ENCODE data around the gene KPNA1.
A peak's percentile ranks its signal among the peaks of the same experiment; 100 is the strongest.

KPNA1 gene

GRCh38 chr3:122421101-122421500 lies 93.6 kb downstream of the KPNA1 start:
- Mint-ChIP-seq H3K36me3 (ENCODE audit: insufficient read depth) (peaks cover 37% of the 10 kb centered on the region), H3K27me3 (no peaks in the 10 kb centered on the region), H3K27ac (ENCODE audit: low read depth) (no peak overlapping the region), H3K9me3 (no peaks in the 10 kb centered on the region), H3K4me3 (no peak overlapping the region), H3K4me1 (peaks cover 10% of the 10 kb centered on the region)
- no peak for ATAC-seq (replicated peaks; ENCODE audit: extremely low read depth, poor library complexity, severe bottlenecking)
- DNase-seq (ENCODE audit: low spot score in 2 of 2): no peak

GRCh38 chr3:122416966-122417365 lies 97.8 kb downstream of the KPNA1 start:
- no peak for DNase-seq (ENCODE audit: low spot score in 2 of 2)
- Mint-ChIP-seq H3K4me1 (peaks cover 45% of the 10 kb centered on the region), H3K36me3 (ENCODE audit: insufficient read depth) (peaks cover 37% of the 10 kb centered on the region), H3K9me3 (no peaks in the 10 kb centered on the region), H3K27ac (ENCODE audit: low read depth) (peak overlapping the region; percentile 98), H3K27me3 (no peaks in the 10 kb centered on the region), H3K4me3 (peak overlapping the region; percentile 96)
- no peak for ATAC-seq (replicated peaks; ENCODE audit: extremely low read depth, poor library complexity, severe bottlenecking)

GRCh38 chr3:122415762-122416654 lies 98.7 kb downstream of the KPNA1 start, which contains the start of gene WDR5B:
TSS of gene WDR5B (minus strand) at chr3:122416062. CDS start at chr3:122415528, 534 bp downstream.
- ATAC-seq (replicated peaks; ENCODE audit: extremely low read depth, poor library complexity, severe bottlenecking): peak; percentile 90
- DNase-seq (ENCODE audit: low spot score in 2 of 2): peak; percentile 98 to 99
- Mint-ChIP-seq H3K36me3 (ENCODE audit: insufficient read depth) (peaks cover 36% of the 10 kb centered on the region), H3K27ac (ENCODE audit: low read depth) (peak within 1 kb of the TSS; percentile 98), H3K4me3 (peak within 1 kb of the TSS; percentile 96), H3K4me1 (peaks cover 48% of the 10 kb centered on the region), H3K9me3 (no peaks in the 10 kb centered on the region), H3K27me3 (no peaks in the 10 kb centered on the region)

GRCh38 chr3:122415104-122415744 lies 99.5 kb downstream of the KPNA1 start:
- Mint-ChIP-seq H3K36me3 (ENCODE audit: insufficient read depth) (peaks cover 39% of the 10 kb centered on the region), H3K9me3 (no peaks in the 10 kb centered on the region), H3K4me3 (peak overlapping the region; percentile 96), H3K27me3 (no peaks in the 10 kb centered on the region), H3K27ac (ENCODE audit: low read depth) (peak overlapping the region; percentile 98), H3K4me1 (peaks cover 48% of the 10 kb centered on the region)
- DNase-seq (ENCODE audit: low spot score in 2 of 2): peak; percentile 14 to 34
- peak; percentile 45 for ATAC-seq (replicated peaks; ENCODE audit: extremely low read depth, poor library complexity, severe bottlenecking)

- H3K36me3 Mint-ChIP-seq (ENCODE audit: insufficient read depth): peaks cover 37% of the 10 kb centered on the region
- no peaks in the 10 kb centered on the region for H3K9me3 Mint-ChIP-seq
- H3K4me1 Mint-ChIP-seq: peaks cover 48% of the 10 kb centered on the region
- DNase-seq (ENCODE audit: low spot score in 2 of 2) (no peak), ATAC-seq (replicated peaks; ENCODE audit: extremely low read depth, poor library complexity, severe bottlenecking) (no peak)
- H3K27me3 Mint-ChIP-seq: no peaks in the 10 kb centered on the region
- H3K4me3 Mint-ChIP-seq: peak overlapping the region; percentile 96
- H3K27ac Mint-ChIP-seq (ENCODE audit: low read depth): peak overlapping the region; percentile 22
Observed at GRCh38 chr3:122414391-122414790, 100.3 kb downstream of the KPNA1 start.

GRCh38 chr3:122410639-122411038 lies 104.1 kb downstream of the KPNA1 start:
- peaks cover 31% of the 10 kb centered on the region for H3K36me3 Mint-ChIP-seq (ENCODE audit: insufficient read depth)

GRCh38 chr3:122410111-122410510 lies 104.6 kb downstream of the KPNA1 start:
- ATAC-seq (replicated peaks; ENCODE audit: extremely low read depth, poor library complexity, severe bottlenecking) (no peak), DNase-seq (ENCODE audit: low spot score in 2 of 2) (no peak)
- no peak overlapping the region for H3K4me3 Mint-ChIP-seq
- H3K9me3 Mint-ChIP-seq: no peaks in the 10 kb centered on the region
- peaks cover 34% of the 10 kb centered on the region for H3K4me1 Mint-ChIP-seq
- H3K27me3 Mint-ChIP-seq: no peaks in the 10 kb centered on the region
- peaks cover 28% of the 10 kb centered on the region for H3K36me3 Mint-ChIP-seq (ENCODE audit: insufficient read depth)
- no peak overlapping the region for H3K27ac Mint-ChIP-seq (ENCODE audit: low read depth)

More at GRCh38 chr3:122410639-122411038, 104.1 kb downstream of the KPNA1 start:
- ATAC-seq (replicated peaks; ENCODE audit: extremely low read depth, poor library complexity, severe bottlenecking): no peak
- no peak overlapping the region for H3K4me3 Mint-ChIP-seq
- no peak overlapping the region for H3K27ac Mint-ChIP-seq (ENCODE audit: low read depth)
- no peaks in the 10 kb centered on the region for H3K27me3 Mint-ChIP-seq
- H3K4me1 Mint-ChIP-seq: peaks cover 39% of the 10 kb centered on the region
- no peak for DNase-seq (ENCODE audit: low spot score in 2 of 2)
- no peaks in the 10 kb centered on the region for H3K9me3 Mint-ChIP-seq

- H3K4me1 Mint-ChIP-seq: peaks cover 27% of the 10 kb centered on the region
- peaks cover 26% of the 10 kb centered on the region for H3K36me3 Mint-ChIP-seq (ENCODE audit: insufficient read depth)
Observed at GRCh38 chr3:122409446-122409845, 105.3 kb downstream of the KPNA1 start.

GRCh38 chr3:122407946-122408345 lies 106.8 kb downstream of the KPNA1 start:
- ATAC-seq (replicated peaks; ENCODE audit: extremely low read depth, poor library complexity, severe bottlenecking) (no peak), DNase-seq (ENCODE audit: low spot score in 2 of 2) (no peak)
- peaks cover 15% of the 10 kb centered on the region for H3K4me1 Mint-ChIP-seq
- no peak overlapping the region for H3K27ac Mint-ChIP-seq (ENCODE audit: low read depth)
- H3K9me3 Mint-ChIP-seq: no peaks in the 10 kb centered on the region
- peaks cover 26% of the 10 kb centered on the region for H3K36me3 Mint-ChIP-seq (ENCODE audit: insufficient read depth)
- H3K27me3 Mint-ChIP-seq: no peaks in the 10 kb centered on the region
- no peak overlapping the region for H3K4me3 Mint-ChIP-seq

More at GRCh38 chr3:122409446-122409845, 105.3 kb downstream of the KPNA1 start:
- Mint-ChIP-seq H3K9me3 (no peaks in the 10 kb centered on the region), H3K27ac (ENCODE audit: low read depth) (peak overlapping the region; percentile 42), H3K27me3 (no peaks in the 10 kb centered on the region), H3K4me3 (no peak overlapping the region)
- ATAC-seq (replicated peaks; ENCODE audit: extremely low read depth, poor library complexity, severe bottlenecking) (no peak), DNase-seq (ENCODE audit: low spot score in 2 of 2) (no peak)

- H3K4me3 Mint-ChIP-seq: no peak overlapping the region
- no peaks in the 10 kb centered on the region for H3K9me3 Mint-ChIP-seq
Observed at GRCh38 chr3:122406198-122406597, 108.5 kb downstream of the KPNA1 start.

GRCh38 chr3:122405015-122405414 lies 109.7 kb downstream of the KPNA1 start:
- no peak for ATAC-seq (replicated peaks; ENCODE audit: extremely low read depth, poor library complexity, severe bottlenecking)

More at GRCh38 chr3:122406198-122406597, 108.5 kb downstream of the KPNA1 start:
- Mint-ChIP-seq H3K4me1 (peaks cover 6% of the 10 kb centered on the region), H3K36me3 (ENCODE audit: insufficient read depth) (peaks cover 19% of the 10 kb centered on the region), H3K27me3 (no peaks in the 10 kb centered on the region), H3K27ac (ENCODE audit: low read depth) (no peak overlapping the region)
- no peak for DNase-seq (ENCODE audit: low spot score in 2 of 2)
- ATAC-seq (replicated peaks; ENCODE audit: extremely low read depth, poor library complexity, severe bottlenecking): no peak

GRCh38 chr3:122403489-122403888 lies 111.2 kb downstream of the KPNA1 start:
- ATAC-seq (replicated peaks; ENCODE audit: extremely low read depth, poor library complexity, severe bottlenecking): no peak
- Mint-ChIP-seq H3K4me1 (no peaks in the 10 kb centered on the region), H3K27ac (ENCODE audit: low read depth) (no peak overlapping the region), H3K9me3 (no peaks in the 10 kb centered on the region), H3K4me3 (no peak overlapping the region), H3K36me3 (ENCODE audit: insufficient read depth) (peaks cover 14% of the 10 kb centered on the region), H3K27me3 (no peaks in the 10 kb centered on the region)
- no peak for DNase-seq (ENCODE audit: low spot score in 2 of 2)

More at GRCh38 chr3:122405015-122405414, 109.7 kb downstream of the KPNA1 start:
- Mint-ChIP-seq H3K9me3 (no peaks in the 10 kb centered on the region), H3K4me3 (no peak overlapping the region), H3K4me1 (peaks cover 6% of the 10 kb centered on the region), H3K36me3 (ENCODE audit: insufficient read depth) (peaks cover 14% of the 10 kb centered on the region), H3K27me3 (no peaks in the 10 kb centered on the region), H3K27ac (ENCODE audit: low read depth) (no peak overlapping the region)
- no peak for DNase-seq (ENCODE audit: low spot score in 2 of 2)
